ENCODE results near the gene MINAR1.

Gene MINAR1

DNA sequence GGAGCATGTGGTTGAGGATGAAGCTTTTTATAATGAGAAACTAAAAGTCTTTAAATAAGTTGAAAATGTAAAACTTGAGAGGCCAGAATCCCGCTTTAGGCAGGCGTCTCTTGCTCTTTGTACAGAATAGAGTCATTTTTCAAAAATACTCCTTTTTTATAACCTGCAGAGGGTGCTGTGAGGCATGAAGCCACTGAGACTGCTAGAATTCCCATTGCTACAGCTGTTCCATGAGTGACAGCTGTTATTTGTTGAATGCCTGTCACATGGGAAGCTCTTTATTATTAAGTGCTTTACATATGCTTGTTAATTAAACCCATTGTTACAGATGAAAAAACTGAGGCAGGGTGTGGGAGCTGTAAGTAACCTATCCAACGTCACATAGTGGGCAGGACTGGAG, 18.5 kb downstream of the MINAR1 start:
- Histone ChIP-seq H3K4me3 (replicated peaks; ENCODE audit: insufficient read depth, low read length) (no peak overlapping the region), H3K27ac (replicated peaks) (no peak overlapping the region), H3K27me3 (ENCODE audit: insufficient read depth, poor library complexity, severe bottlenecking) (peaks cover 3% of the 10 kb centered on the region)
- TF ChIP-seq, protein P1, sequence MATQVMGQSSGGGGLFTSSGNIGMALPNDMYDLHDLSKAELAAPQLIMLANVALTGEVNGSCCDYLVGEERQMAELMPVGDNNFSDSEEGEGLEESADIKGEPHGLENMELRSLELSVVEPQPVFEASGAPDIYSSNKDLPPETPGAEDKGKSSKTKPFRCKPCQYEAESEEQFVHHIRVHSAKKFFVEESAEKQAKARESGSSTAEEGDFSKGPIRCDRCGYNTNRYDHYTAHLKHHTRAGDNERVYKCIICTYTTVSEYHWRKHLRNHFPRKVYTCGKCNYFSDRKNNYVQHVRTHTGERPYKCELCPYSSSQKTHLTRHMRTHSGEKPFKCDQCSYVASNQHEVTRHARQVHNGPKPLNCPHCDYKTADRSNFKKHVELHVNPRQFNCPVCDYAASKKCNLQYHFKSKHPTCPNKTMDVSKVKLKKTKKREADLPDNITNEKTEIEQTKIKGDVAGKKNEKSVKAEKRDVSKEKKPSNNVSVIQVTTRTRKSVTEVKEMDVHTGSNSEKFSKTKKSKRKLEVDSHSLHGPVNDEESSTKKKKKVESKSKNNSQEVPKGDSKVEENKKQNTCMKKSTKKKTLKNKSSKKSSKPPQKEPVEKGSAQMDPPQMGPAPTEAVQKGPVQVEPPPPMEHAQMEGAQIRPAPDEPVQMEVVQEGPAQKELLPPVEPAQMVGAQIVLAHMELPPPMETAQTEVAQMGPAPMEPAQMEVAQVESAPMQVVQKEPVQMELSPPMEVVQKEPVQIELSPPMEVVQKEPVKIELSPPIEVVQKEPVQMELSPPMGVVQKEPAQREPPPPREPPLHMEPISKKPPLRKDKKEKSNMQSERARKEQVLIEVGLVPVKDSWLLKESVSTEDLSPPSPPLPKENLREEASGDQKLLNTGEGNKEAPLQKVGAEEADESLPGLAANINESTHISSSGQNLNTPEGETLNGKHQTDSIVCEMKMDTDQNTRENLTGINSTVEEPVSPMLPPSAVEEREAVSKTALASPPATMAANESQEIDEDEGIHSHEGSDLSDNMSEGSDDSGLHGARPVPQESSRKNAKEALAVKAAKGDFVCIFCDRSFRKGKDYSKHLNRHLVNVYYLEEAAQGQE (IDR thresholded peaks at IDR 0.05; ENCODE audit: insufficient replicate concordance, low read depth) = no peak
- TF ChIP-seq POLR2AphosphoS5 (IDR thresholded peaks at IDR 0.05; ENCODE audit: low read depth) (no peak), SPI1 (IDR thresholded peaks at IDR 0.05; ENCODE audit: borderline replicate concordance, low read depth) (no peak)
- no peak for DNase-seq (ENCODE audit: low read depth in 1 of 2, low spot score in 1 of 2)

DNA sequence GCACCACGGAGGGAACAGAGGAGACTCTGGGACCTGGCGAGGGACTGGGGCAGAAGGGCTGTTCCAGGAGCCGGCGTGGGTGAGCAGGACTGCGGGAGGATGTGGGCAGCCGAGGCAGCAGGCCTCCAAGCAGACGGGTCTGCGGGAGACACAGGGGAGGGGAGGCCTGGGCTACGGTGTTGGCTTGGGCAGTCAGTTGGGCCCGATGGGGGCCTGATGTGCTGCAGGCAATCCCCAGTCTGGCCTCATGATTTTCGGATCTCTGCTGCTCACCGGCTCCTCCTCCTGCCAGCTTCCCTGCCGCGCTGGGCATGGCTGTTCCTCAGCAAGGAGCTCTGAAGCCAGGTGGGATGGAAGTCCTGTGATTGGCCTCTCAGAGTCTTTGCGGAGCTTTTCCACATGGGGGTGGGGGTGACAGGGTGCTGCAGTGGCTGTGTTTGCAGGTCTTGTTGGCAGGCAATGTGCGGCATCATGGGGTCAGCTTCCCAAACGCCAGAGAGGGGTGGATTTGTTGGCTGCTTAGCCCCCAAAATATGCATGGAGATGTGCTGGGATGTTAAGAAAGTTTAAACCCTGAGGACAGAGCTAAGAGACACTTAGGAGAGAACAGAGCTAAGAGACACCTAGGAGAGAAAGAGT, 19.3 kb downstream of the MINAR1 start:
- Histone ChIP-seq H3K27ac (replicated peaks) (no peak overlapping the region), H3K4me3 (replicated peaks; ENCODE audit: insufficient read depth, low read length) (no peak overlapping the region), H3K27me3 (ENCODE audit: insufficient read depth, poor library complexity, severe bottlenecking) (peaks cover 3% of the 10 kb centered on the region)
- TF ChIP-seq SPI1 (IDR thresholded peaks at IDR 0.05; ENCODE audit: borderline replicate concordance, low read depth) (no peak), POLR2AphosphoS5 (IDR thresholded peaks at IDR 0.05; ENCODE audit: low read depth) (no peak), GABPA (IDR thresholded peaks at IDR 0.05; ENCODE audit: low read depth) (no peak), CTCF (IDR thresholded peaks at IDR 0.05; ENCODE audit: insufficient read depth, low read length) (no peak)
- TF ChIP-seq, protein P1 (IDR thresholded peaks at IDR 0.05; ENCODE audit: insufficient replicate concordance, low read depth) = no peak
- DNase-seq (ENCODE audit: low read depth in 1 of 2, low spot score in 1 of 2) = no peak

DNA sequence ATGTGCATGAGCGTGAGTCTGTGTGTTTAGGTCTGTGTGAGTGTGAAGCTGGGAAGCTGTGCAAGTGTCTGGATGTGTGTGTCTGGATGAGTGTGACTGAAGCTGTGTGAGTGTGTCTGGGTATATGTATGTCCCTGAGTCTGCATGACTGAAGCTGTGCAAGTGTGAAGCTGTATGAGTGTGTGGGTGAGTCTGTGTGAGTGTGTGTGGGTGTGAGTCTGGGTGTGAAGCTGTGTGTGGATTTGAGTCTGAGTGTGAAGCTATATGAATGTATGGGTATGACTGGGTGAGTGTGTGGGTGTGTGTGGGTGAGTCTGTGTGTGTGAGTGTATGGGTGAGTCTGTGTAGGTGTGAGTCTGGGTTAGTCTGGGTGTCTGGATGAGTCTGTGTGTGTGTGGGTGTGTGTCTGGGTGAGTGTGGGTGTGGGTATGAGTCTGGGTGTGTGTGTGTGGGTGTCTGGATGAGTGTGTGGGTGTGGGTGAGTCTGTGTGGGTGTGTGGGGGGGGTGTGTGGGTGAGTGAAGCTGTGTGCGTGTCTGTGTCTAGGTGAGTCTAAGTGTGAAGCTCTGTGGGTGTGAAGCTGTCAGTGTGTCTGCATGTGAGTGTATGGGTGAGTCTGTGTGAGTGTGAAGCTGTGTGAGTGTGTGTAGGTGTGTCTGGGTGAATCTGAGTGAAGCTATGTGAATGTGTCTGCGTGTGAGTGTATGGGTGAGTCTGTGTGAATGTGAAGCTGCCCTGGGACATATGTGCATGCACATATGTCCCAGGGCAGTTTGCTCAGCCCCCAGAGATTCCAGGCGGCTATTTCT, 20.3 kb downstream of the MINAR1 start:
- DNase-seq (ENCODE audit: low read depth in 1 of 2, low spot score in 1 of 2) = no peak
- Histone ChIP-seq H3K27me3 (ENCODE audit: insufficient read depth, poor library complexity, severe bottlenecking) (peaks cover 3% of the 10 kb centered on the region), H3K27ac (replicated peaks) (no peak overlapping the region), H3K4me3 (replicated peaks; ENCODE audit: insufficient read depth, low read length) (no peak overlapping the region)
- TF ChIP-seq GABPA (IDR thresholded peaks at IDR 0.05; ENCODE audit: low read depth) (no peak), POLR2AphosphoS5 (IDR thresholded peaks at IDR 0.05; ENCODE audit: low read depth) (no peak), SPI1 (IDR thresholded peaks at IDR 0.05; ENCODE audit: borderline replicate concordance, low read depth) (no peak), CTCF (IDR thresholded peaks at IDR 0.05; ENCODE audit: insufficient read depth, low read length) (no peak)
- TF ChIP-seq, protein P1 (IDR thresholded peaks at IDR 0.05; ENCODE audit: insufficient replicate concordance, low read depth) = no peak

Measured in HL-60 (cell line).